NCI-H1436 treated with DMSO at 0.1 percent for 48 hours (cell line): ENCODE data around the gene TMEM128.
"Not testable (repeated sequence)": the region's sequence is repeated elsewhere in the genome, so short reads cannot be mapped to it uniquely, and the experiment has no call there.

Experiments used
- DNase-seq: peaks from one replicate; lab custom pipeline; 2025; lab: John Stamatoyannopoulos, UW

The TMEM128 gene

DNA sequence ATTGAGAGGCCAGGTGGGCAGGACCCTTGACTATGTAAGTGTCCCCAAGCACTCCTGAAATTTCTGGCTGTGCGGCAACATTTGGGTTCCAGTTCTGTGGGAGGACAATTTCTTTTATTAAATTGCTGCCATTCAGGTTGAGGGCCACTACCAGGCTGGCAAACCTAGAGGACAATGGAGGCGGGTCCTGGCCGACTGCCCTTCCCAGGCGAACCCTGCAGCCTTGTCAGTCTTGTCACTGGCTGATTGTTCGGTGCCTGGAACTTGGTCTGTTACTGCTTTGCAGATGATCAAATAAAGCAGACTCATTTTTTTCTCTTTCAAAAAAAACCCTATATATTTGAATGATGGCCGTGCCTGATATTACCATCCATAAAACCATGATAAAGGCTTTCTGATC, 6.6 kb upstream of the TMEM128 start:
- no peak for DNase-seq

- DNase-seq = no peak
Measured at GRCh38 chr4:4254199-4254598, 6.2 kb upstream of the TMEM128 start.

GRCh38 chr4:4249866-4250265, 1.8 kb upstream of the TMEM128 start:
- DNase-seq = no peak

DNA sequence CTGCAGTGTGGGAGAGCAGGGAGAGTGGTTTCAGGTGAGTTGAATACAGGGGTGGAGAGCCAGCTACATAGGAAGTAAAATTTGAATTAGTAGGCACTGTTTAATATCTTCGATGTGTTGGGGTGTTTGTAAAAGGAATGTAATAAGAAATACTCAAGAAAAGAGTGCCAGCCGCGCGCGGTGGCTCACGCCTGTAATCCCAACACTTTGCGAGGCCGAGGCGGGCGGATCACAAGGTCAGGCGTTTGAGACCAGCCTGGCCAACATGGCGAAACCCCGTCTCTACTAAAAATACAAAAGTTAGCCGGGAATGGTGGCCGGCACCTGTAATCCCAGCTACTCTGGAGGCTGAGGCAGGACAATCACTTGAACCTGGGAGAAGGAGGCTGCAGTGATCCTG, 1.3 kb upstream of the TMEM128 start:
- DNase-seq = not testable (repeated sequence)

- DNase-seq = no peak
Measured at GRCh38 chr4:4248885-4249203, 821 bp upstream of the TMEM128 start.

- no peak for DNase-seq
Measured at GRCh38 chr4:4247696-4248028, 361 bp downstream of the TMEM128 start.

- no peak for DNase-seq
Measured at GRCh38 chr4:4245172-4245571, 2.9 kb downstream of the TMEM128 start.

DNA sequence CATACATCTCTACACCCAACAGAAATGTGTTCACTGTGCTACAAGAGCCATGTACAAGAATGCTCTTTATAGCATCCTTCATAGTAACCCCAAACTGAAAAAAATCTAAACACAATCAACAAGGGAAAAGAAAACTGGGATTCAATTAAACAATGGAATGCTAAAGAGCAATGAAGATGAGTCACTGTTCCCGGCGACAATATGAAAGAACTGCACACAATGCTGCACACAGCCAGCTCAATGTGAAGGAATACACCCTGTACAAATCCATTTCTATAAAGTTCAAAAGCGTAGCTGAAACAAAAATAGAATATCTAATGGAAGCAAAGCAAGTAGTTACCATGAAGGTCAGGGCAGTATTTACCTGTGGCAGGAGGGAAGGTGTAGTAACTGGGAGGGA, 8.5 kb downstream of the TMEM128 start:
- DNase-seq = not testable (repeated sequence)

DNA sequence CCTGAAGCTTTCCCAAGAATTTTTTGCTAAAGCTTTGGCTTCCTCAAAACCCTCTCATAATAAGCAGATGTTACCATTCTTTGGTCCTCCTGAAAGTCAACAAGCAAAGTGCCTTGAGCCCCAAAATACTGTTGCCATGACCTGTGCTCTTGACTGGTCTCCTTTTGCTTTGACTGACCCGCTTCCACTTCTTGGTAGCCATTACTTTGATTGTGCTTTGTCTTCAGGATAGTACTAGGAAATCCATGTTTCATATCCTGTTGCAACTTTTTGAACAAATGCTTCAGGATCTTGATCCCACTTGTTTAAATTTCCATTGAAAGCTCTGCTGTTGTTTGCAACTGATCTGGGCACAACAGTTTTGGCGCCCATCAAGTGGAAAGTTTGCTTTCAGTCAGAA, 14.4 kb downstream of the TMEM128 start:
- DNase-seq = no peak

DNA sequence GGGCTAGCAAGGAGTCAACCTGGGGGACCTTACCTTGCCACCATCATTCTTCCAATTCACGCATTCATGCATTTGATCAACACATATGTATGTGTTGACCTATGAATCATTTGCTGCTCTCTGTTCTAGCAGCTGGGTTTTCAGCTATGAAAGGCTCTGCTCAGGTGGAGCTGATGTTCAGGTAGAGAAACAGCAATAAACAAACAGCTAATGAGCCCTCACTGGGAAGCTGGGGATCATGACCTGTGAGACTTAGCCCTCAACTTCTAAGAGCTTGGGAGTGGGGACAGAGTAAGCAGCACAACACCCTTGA, 19.7 kb downstream of the TMEM128 start:
- no peak for DNase-seq

- no peak for DNase-seq
Measured at GRCh38 chr4:4227510-4228355, 20.3 kb downstream of the TMEM128 start.

- no peak for DNase-seq
Measured at GRCh38 chr4:4226606-4227438, 21.2 kb downstream of the TMEM128 start, which contains the start of gene OTOP1. OTOP1 (minus strand) TSS chr4:4226929; CDS start chr4:4226864, 65 bp downstream.

DNA sequence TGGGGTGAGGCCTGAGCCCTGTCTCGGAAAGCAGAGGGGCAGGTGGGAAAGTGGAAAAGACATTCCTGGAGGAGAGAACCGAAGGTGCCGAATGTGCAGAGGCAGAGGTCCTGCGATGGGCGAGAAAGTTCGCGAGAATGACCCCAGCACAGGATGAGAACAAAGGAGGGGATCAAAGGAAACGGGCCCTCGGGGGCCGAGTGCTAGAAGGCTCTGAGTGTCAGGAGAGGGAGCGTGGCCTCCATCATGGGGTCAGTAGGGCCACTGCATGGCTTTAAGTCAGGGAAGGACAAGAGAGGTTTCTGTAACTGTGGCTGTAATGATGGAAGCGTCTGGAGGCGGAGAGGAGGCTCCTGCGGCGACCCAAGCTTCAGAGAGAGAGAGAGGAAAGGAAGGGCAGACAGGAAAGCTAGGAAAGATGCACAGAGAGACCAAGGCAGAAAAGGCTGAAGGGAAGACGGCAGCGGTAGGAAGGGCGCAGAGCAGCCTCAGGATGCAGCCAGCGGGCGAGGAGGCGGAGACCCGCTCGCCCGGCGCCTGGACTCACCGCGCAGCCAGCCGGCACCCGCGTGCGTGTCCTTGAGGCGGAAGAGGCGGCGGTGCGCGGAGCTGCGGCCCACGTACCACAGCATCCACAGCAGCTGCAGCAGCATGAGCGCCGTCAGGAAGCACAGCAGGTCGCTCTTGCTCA, 22.0 kb downstream of the TMEM128 start:
- DNase-seq = no peak

DNA sequence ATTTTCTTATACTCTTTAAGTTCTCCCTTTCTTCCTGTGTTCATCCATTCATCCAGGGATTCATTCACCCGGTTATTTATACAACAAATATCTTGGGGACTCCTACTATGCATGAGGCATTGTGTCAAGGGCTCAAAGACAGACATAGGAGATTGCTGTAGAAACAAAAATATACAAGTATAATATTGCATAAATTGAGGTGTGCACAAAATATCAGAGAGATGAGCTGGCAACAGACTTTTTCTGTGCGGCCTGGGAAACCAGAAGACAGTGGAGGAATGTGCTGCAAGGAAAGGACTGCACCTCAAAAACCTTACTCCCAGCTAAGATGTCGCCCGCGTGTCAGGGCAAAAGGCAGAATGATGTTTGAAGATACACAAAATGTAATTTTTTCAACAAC, 30.9 kb downstream of the TMEM128 start:
- no peak for DNase-seq

GRCh38 chr4:4216648-4217047, 31.4 kb downstream of the TMEM128 start:
- no peak for DNase-seq

GRCh38 chr4:4213674-4214073, 34.3 kb downstream of the TMEM128 start:
- DNase-seq = not testable (repeated sequence)

DNA sequence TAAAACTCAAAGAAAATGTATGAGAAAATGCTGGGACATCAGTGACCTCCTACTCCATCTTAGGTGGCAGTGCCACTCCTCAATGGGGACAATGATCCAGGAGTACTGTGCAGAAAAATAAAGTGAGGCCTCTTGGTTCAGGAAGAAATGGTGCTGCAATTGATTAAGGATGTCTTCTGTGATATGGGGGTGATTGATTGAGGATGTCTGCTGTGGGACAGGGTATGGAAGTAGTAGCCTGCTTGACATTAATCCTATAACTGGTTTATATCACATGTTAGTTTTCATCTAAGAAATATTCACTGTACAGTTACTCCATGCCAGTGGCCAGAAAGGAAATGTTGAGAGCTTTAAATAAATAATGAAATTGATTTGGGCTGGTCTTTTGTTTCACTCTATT, 41.8 kb downstream of the TMEM128 start:
- DNase-seq = no peak

GRCh38 chr4:4204401-4204745, 43.6 kb downstream of the TMEM128 start:
- no peak for DNase-seq

DNA sequence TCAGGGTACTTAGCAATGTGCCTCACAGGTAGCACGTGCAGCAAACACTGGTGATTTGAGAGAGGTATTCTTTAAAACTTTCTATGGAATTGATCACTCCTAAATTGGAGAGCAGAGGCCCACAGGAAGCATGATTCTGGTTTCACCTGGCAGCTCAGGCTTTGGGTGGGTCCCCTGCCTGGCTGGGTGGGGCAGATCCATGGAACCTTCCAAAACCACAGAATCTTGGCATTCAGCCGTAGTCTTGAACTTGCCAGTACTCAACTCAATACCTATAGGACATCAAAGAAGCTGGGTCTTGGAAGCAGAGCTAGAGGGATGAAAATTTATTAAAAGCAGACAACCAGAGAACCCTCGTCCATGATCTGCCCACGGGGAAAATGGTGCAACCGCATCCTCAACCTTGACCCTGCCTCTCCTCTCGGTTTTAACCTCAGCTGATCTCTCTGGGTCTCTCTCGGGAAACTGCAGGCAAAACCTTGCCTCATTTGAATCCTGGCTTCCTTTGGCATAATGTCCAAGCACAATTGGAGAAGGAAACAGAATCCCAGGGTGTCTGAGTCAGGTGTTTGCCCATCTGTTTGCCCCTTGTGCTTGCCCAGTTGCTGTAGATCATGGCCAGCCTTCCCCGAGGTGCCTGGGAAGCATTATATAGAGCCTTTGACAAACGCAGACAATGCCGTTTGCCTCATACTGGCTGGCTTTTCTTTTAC, 44.2 kb downstream of the TMEM128 start:
- no peak for DNase-seq

- DNase-seq = no peak
Measured at GRCh38 chr4:4202510-4202909, 45.5 kb downstream of the TMEM128 start.

- DNase-seq = no peak
Measured at GRCh38 chr4:4200624-4201023, 47.4 kb downstream of the TMEM128 start.

DNA sequence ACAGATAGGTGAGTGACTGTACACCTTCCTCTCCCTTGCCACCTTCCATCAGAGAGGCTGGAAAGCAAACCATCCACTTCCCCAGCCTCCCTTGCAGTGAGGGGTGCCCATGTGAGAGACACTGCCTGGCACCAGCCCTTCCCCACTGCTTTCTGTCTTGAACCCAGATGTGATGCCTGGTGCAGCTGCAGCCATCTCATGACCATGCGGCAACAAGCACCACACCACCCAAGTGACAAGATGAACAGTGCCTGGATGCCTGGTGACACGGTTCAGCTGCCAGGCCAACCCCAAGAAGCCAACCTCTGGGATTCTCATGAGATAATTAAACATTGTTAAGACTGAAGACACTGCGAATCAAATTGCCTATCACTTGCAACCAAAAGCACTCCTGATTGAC, 52.7 kb downstream of the TMEM128 start:
- DNase-seq = no peak
